CD14-positive monocyte (primary cell): ENCODE measurements around the gene WDR33. TPM values are rescaled to one million over a fixed set of nuclear protein-coding genes. Genes with fewer than 3 reads are reported as not detected.
A peak's percentile ranks its signal among the peaks of the same experiment; 100 is the strongest.
"Not testable (repeated sequence)": the region's sequence is repeated elsewhere in the genome, so short reads cannot be mapped to it uniquely, and the experiment has no call there.

Source experiments
- DNase-seq, 3 donors: peaks; one replicate each; pipeline ENCODE4 v3.0.0-alpha.2; 2011 to 2022
- H2AFZ ChIP-seq: 2 replicates; pipeline ENCODE4 v1.6.0; 2012; ENCODE audit warnings: mild to moderate bottlenecking, low read depth, low read length, inconsistent platforms; ENCODE audit not compliant: insufficient read depth, poor library complexity, severe bottlenecking
- H3K27ac ChIP-seq, 2 donors: 1 replicate in 1 of 2; 2 replicates in 1 of 2; pipeline ENCODE4 v1.5.1; 2012 to 2013; ENCODE audit warnings: low read length in 2 of 2, control low read depth in 1 of 2, inconsistent platforms in 1 of 2, low read depth in 1 of 2, mild to moderate bottlenecking in 1 of 2
- H3K27me3 ChIP-seq, 2 donors: one replicate each; pipeline versions ENCODE4 v1.6.0 to v1.6.1; 2011 to 2013; ENCODE audit warnings: low read length in 2 of 2; ENCODE audit not compliant: control insufficient read depth in 2 of 2, insufficient read depth in 2 of 2
- H3K36me3 ChIP-seq, 2 donors: replicated peaks in 1 of 2; 1 replicate in 1 of 2; 2 replicates in 1 of 2; pipeline versions ENCODE4 v1.5.1 to v1.6.1; 2012 to 2013; ENCODE audit warnings: low read length in 2 of 2, control low read depth in 1 of 2, inconsistent platforms in 1 of 2, mild to moderate bottlenecking in 1 of 2; ENCODE audit not compliant: insufficient read depth in 2 of 2, control insufficient read depth in 1 of 2
- H3K4me1 ChIP-seq, 2 donors: 1 replicate in 1 of 2; 2 replicates in 1 of 2; pipeline versions ENCODE4 v1.5.1 to v1.6.1; 2012 to 2013; ENCODE audit warnings: low read length in 2 of 2, control low read depth in 1 of 2, inconsistent platforms in 1 of 2, mild to moderate bottlenecking in 1 of 2, moderate library complexity in 1 of 2; ENCODE audit not compliant: insufficient read depth in 2 of 2, control insufficient read depth in 1 of 2
- H3K4me2 ChIP-seq: replicated peaks from 2 replicates; pipeline ENCODE3; 2012; ENCODE audit warnings: low read length, moderate library complexity, mild to moderate bottlenecking; ENCODE audit not compliant: poor library complexity, severe bottlenecking; ENCODE audit errors: extremely low read depth
- H3K4me3 ChIP-seq, 3 experiments: fragments of 200-600 bp in 1 of 3; sonication (generic) in 1 of 3; replicated peaks in 1 of 3; 1 replicate in 2 of 3; 2 replicates in 1 of 3; pipeline ENCODE4 v1.5.1; 2011 to 2013; ENCODE audit warnings: low read length in 3 of 3, mild to moderate bottlenecking in 3 of 3, control low read depth in 2 of 3, low read depth in 2 of 3, inconsistent platforms in 1 of 3, moderate library complexity in 1 of 3
- H3K79me2 ChIP-seq: 2 replicates; pipeline ENCODE4 v1.6.0; 2012; ENCODE audit warnings: mild to moderate bottlenecking, control low read depth, inconsistent platforms, low read length, moderate library complexity; ENCODE audit not compliant: insufficient read depth
- H3K9ac ChIP-seq: 2 replicates; pipeline ENCODE4 v1.6.0; 2017; ENCODE audit warnings: low read length, mild to moderate bottlenecking; ENCODE audit not compliant: insufficient read depth, poor library complexity, severe bottlenecking
- H3K9me3 ChIP-seq, 2 donors: replicated peaks in 1 of 2; 1 replicate in 1 of 2; 2 replicates in 1 of 2; pipeline versions ENCODE4 v1.5.1 to v1.6.1; 2012 to 2013; ENCODE audit warnings: low read length in 2 of 2, control low read depth in 1 of 2; ENCODE audit not compliant: control insufficient read depth in 1 of 2, insufficient read depth in 1 of 2
- H4K20me1 ChIP-seq: 2 replicates; pipeline ENCODE4 v1.6.0; 2012; ENCODE audit warnings: mild to moderate bottlenecking, low read length, control low read depth, moderate library complexity; ENCODE audit not compliant: insufficient read depth
- H3K27ac Mint-ChIP-seq, 7 donors: one replicate each; pipeline ENCODE4 v1.8.0; 2020; ENCODE audit warnings: mild to moderate bottlenecking in 7 of 7, mixed read lengths in 7 of 7, moderate library complexity in 6 of 7, inconsistent platforms in 2 of 7
- H3K27me3 Mint-ChIP-seq, 3 donors: one replicate each; pipeline ENCODE4 v1.8.0; 2021 to 2022; ENCODE audit warnings: low read depth in 3 of 3, mild to moderate bottlenecking in 3 of 3, mixed read lengths in 3 of 3, moderate library complexity in 3 of 3, inconsistent platforms in 1 of 3
- H3K36me3 Mint-ChIP-seq, 2 donors: one replicate each; pipeline ENCODE4 v1.8.0; 2020; ENCODE audit warnings: mixed read lengths in 2 of 2, inconsistent platforms in 1 of 2, mild to moderate bottlenecking in 1 of 2
- H3K4me1 Mint-ChIP-seq: one replicate; pipeline ENCODE4 v1.8.0; 2020; ENCODE audit warnings: mild to moderate bottlenecking, mixed read lengths
- H3K4me3 Mint-ChIP-seq, 2 donors: one replicate each; pipeline ENCODE4 v1.8.0; 2020; ENCODE audit warnings: mild to moderate bottlenecking in 2 of 2, mixed read lengths in 2 of 2, moderate library complexity in 1 of 2
- H3K9me3 Mint-ChIP-seq, 7 donors: one replicate each; pipeline ENCODE4 v1.8.0; 2020 to 2022; ENCODE audit warnings: mixed read lengths in 7 of 7, mild to moderate bottlenecking in 6 of 7, moderate library complexity in 6 of 7, inconsistent platforms in 2 of 7
- WGBS: methylation state at CpG from one replicate; pipeline ENCODE4 v1.1.5; 2013; ENCODE audit warnings: missing lambda C conversion rate; ENCODE audit not compliant: insufficient coverage; 5-methylcytosine and 5-hydroxymethylcytosine counted together
- intact Hi-C, 2 donors: fragments of 100-400 bp; cut with micrococcal nuclease; formaldehyde crosslinking; loops; one replicate each; pipeline versions ENCODE4 v1.15.0 to v1.15.1; 2023
- polyA plus RNA-seq, 3 donors: library from polyadenylated mRNA; depleted of rRNA in 1 of 3; unstranded in 2 of 3; stranded (reverse) in 1 of 3; fragments of 300-500 nt in 2 of 3; fragments of >200 nt in 1 of 3; fragmentation: Illumina TruSeq in 2 of 3; gene quantifications; 1 replicate in 2 of 3; 2 replicates in 1 of 3; pipeline ENCODE4 v1.2.3, GENCODE V29; 2012 to 2021
- TF ChIP-seq, protein P1 (sequence below): fragments of 200-600 bp; IDR thresholded peaks from one replicate; pipeline ENCODE4 v1.8.0; 2022; ENCODE audit warnings: antibody characterized with exemption, mild to moderate bottlenecking

Gene WDR33
- polyA plus RNA-seq, 3 donors: 12.5 to 19.6 (median 12.6) TPM

DNA sequence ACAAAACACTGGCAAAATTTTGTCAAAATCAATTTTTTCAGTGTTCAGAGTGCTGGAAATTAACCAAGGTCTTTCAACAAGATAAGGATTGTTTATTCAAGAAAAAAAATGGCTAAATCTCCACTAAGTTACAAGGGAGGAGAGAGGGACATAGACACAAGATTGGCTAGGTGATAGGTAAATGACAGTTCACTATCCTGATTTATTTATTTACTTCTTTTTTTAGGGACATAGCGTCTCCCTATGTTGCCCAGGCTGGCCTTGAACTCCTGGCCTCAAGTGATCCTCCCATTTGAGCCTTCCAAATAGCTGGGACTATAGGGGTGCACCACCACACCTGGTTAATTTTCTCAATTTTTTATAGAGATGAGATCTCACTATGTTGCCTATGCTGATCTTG lies 3.7 kb upstream of the WDR33 start:
- no peak overlapping the region for H3K4me3 ChIP-seq
- peaks cover 5 to 11% of the 10 kb centered on the region in 2 donors for H3K9me3 ChIP-seq
- H3K4me3 Mint-ChIP-seq: no peak overlapping the region
- peaks cover 22% of the 10 kb centered on the region for H3K4me1 Mint-ChIP-seq
- no peak overlapping the region for H3K27ac Mint-ChIP-seq
- no peaks in the 10 kb centered on the region for H4K20me1 ChIP-seq
- H3K27me3 ChIP-seq: peaks cover 0 to 2% of the 10 kb centered on the region in 2 donors
- no peak overlapping the region for H3K4me2 ChIP-seq
- TF ChIP-seq, protein P1, sequence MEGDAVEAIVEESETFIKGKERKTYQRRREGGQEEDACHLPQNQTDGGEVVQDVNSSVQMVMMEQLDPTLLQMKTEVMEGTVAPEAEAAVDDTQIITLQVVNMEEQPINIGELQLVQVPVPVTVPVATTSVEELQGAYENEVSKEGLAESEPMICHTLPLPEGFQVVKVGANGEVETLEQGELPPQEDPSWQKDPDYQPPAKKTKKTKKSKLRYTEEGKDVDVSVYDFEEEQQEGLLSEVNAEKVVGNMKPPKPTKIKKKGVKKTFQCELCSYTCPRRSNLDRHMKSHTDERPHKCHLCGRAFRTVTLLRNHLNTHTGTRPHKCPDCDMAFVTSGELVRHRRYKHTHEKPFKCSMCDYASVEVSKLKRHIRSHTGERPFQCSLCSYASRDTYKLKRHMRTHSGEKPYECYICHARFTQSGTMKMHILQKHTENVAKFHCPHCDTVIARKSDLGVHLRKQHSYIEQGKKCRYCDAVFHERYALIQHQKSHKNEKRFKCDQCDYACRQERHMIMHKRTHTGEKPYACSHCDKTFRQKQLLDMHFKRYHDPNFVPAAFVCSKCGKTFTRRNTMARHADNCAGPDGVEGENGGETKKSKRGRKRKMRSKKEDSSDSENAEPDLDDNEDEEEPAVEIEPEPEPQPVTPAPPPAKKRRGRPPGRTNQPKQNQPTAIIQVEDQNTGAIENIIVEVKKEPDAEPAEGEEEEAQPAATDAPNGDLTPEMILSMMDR: no peak
- DNase-seq: no peak
- peaks cover 16 to 17% of the 10 kb centered on the region in 2 donors for H3K4me1 ChIP-seq
- H3K27ac ChIP-seq: no peak overlapping the region
- intact Hi-C loops: loop anchor here in 1 of 2 donors (5.0 kb wide), 1 partner anchor 43 kb away; the partner anchor contains the start of gene POLR2D
- no peaks in the 10 kb centered on the region for H3K36me3 ChIP-seq
- no CpG with 5 or more reads among the region's 1 CpG for WGBS
- H3K9ac ChIP-seq: no peak overlapping the region
- H3K27me3 Mint-ChIP-seq: peaks cover 2 to 3% (median 2%) of the 10 kb centered on the region in 3 donors
- no peaks in the 10 kb centered on the region for H3K36me3 Mint-ChIP-seq
- peaks cover 3 to 16% (median 12%) of the 10 kb centered on the region in 7 donors for H3K9me3 Mint-ChIP-seq
- no peak overlapping the region for H2AFZ ChIP-seq
- H3K79me2 ChIP-seq: peaks cover 18% of the 10 kb centered on the region

DNA sequence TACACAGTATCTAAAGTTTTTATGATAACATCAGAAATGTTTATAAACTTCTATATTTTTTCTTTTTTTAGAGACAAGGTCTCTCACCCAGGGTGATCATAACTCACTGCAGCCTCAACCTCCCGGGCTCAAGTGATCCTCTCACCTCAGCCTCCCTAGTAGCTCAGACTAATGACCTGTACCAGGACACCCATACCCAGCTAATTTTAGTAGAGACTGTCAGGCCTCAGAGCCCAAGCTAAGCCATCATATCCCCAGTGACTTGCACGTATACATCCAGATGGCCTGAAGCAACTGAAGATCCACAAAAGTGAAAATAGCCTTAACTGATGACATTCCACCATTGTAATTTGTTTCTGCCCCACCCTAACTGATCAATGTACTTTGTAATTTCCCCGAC lies 1.5 kb upstream of the WDR33 start:
- H3K9me3 Mint-ChIP-seq: not testable (repeated sequence)
- intact Hi-C loops: loop anchor here in 1 of 2 donors (5.0 kb wide), 1 partner anchor 45 kb away; the partner anchor contains the start of gene POLR2D
- WGBS: 92% methylated on average over 2 of the region's 3 CpGs

More for the DNA sequence above, 1.5 kb upstream of the WDR33 start:
- H4K20me1 ChIP-seq: peaks cover 10% of the 10 kb centered on the region
- not testable (repeated sequence) for H3K27ac Mint-ChIP-seq, H3K4me2 ChIP-seq, H3K9me3 ChIP-seq, H3K36me3 Mint-ChIP-seq, H3K9ac ChIP-seq, H3K27me3 ChIP-seq, H3K4me3 ChIP-seq, H3K27me3 Mint-ChIP-seq, H3K27ac ChIP-seq, H3K4me3 Mint-ChIP-seq, H3K36me3 ChIP-seq, DNase-seq
- H3K79me2 ChIP-seq: peaks cover 41% of the 10 kb centered on the region
- H2AFZ ChIP-seq: peak overlapping the region; percentile 93
- peaks cover 31% of the 10 kb centered on the region for H3K4me1 Mint-ChIP-seq
- peaks cover 21 to 22% of the 10 kb centered on the region in 2 donors for H3K4me1 ChIP-seq
